ENCODE data around the gene MT1M. TPM values are rescaled to one million over a fixed set of nuclear protein-coding genes. Genes with fewer than 3 reads are reported as not detected.

Gene MT1M
- total RNA-seq, 4 donors from 2014 or later: 2.7 to 48.3 (median 5.2) TPM; not detected in 1

- TF ChIP-seq POLR2AphosphoS5 (IDR thresholded peaks at IDR 0.05) (no peak), EP300 (IDR thresholded peaks at IDR 0.05; ENCODE audit: low read depth) (no peak), CTCF (IDR thresholded peaks at IDR 0.05) (no peak), POLR2A (IDR thresholded peaks at IDR 0.05) (no peak)
- in situ Hi-C loops (cut with MboI; ENCODE audit: low pct_ligation_motif_present in 1 of 4, low pct_unique_long_range_greater_than_20kb in 1 of 4, low sequenced_read_pairs in 3 of 4): no loop called here
Observed at GRCh38 chr16:56679078-56679730, 46.7 kb downstream of the MT1M start.

DNA sequence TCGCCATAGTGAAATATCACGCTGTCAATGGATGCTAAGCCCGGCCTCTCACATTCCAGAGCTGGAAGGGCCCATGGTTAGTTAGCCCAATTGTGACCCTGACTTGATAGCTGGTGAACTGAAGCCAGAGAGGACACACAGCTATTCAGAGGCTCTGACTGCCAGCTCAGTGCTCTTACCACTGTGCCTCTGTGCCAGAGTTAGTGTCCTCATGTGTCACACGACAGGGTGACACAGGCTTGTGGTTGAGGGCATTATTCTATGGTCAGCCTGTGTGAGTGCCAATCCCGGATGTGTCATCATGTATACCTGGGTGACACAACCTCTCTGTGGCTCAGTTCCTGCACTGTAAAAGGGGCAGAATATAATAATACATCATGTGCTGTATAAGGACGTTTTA lies 47.4 kb downstream of the MT1M start:
- DNase-seq: no peak
- intact Hi-C loops (cut with DNase I; ENCODE audit: low total_unique reads): loop anchor here (5.0 kb wide), 2 partner anchors 53 to 73 kb away; partner anchors contain the start of genes MT1E and MT2A
- Histone ChIP-seq H3K4me1 (peaks cover 3 to 30% (median 18%) of the 10 kb centered on the region in 4 donors), H3K36me3 (no peaks in the 10 kb centered on the region), H3K27ac (no peak overlapping the region), H3K9me3 (no peaks in the 10 kb centered on the region), H3K27me3 (peaks cover 14% of the 10 kb centered on the region), H3K4me3 (no peak overlapping the region)
- TF ChIP-seq EP300 (IDR thresholded peaks at IDR 0.05; ENCODE audit: low read depth) (no peak), POLR2A (IDR thresholded peaks at IDR 0.05) (no peak), CTCF (IDR thresholded peaks at IDR 0.05) (no peak), POLR2AphosphoS5 (IDR thresholded peaks at IDR 0.05) (no peak)
- WGBS, 2 donors (ENCODE audit: low coverage in 1 of 2): 82 to 86% methylated on average over 2 to 6 of the region's 6 CpGs
- in situ Hi-C loops (cut with MboI; ENCODE audit: low pct_ligation_motif_present in 1 of 4, low pct_unique_long_range_greater_than_20kb in 1 of 4, low sequenced_read_pairs in 3 of 4): no loop called here

More at GRCh38 chr16:56679078-56679730, 46.7 kb downstream of the MT1M start:
- intact Hi-C loops (cut with DNase I; ENCODE audit: low total_unique reads): no loop called here
- DNase-seq: no peak
- peaks cover 3 to 30% (median 18%) of the 10 kb centered on the region in 4 donors for H3K4me1 ChIP-seq
- H3K36me3 ChIP-seq: no peaks in the 10 kb centered on the region
- H3K27me3 ChIP-seq: peaks cover 15% of the 10 kb centered on the region
- H3K27ac ChIP-seq: no peak overlapping the region
- H3K4me3 ChIP-seq: no peak overlapping the region
- no peaks in the 10 kb centered on the region for H3K9me3 ChIP-seq
- WGBS, 2 donors (ENCODE audit: low coverage in 1 of 2): 93% methylated on average over 3 of the region's 3 CpGs; no CpG with 5 or more reads in 1 of the 2 donors

GRCh38 chr16:56681939-56682702 lies 49.7 kb downstream of the MT1M start, which contains the start of gene MT1X:
TSS of gene MT1X (plus strand) at chr16:56682470. CDS start at chr16:56682541, 71 bp downstream.
- no peaks in the 10 kb centered on the region for H3K9me3 ChIP-seq
- H3K4me1 ChIP-seq: peaks cover 3 to 20% (median 11%) of the 10 kb centered on the region in 4 donors
- peak within 1 kb of the TSS; percentile 79 to 87 (median 82) for H3K27ac ChIP-seq
- in situ Hi-C loops (cut with MboI; ENCODE audit: low pct_ligation_motif_present in 1 of 4, low pct_unique_long_range_greater_than_20kb in 1 of 4, low sequenced_read_pairs in 3 of 4): no loop called here
- intact Hi-C loops (cut with DNase I; ENCODE audit: low total_unique reads): loop anchor here (5.0 kb wide), 2 partner anchors 55 to 75 kb away; partner anchors contain the start of genes MT1E and MT2A
- H3K27me3 ChIP-seq: no peaks in the 10 kb centered on the region
- TF ChIP-seq EP300 (IDR thresholded peaks at IDR 0.05; ENCODE audit: low read depth): peak; percentile 96
- peak in 2 of 3 donors; percentile 97 for TF ChIP-seq POLR2AphosphoS5 (IDR thresholded peaks at IDR 0.05)
- TF ChIP-seq POLR2A (IDR thresholded peaks at IDR 0.05): peak; percentile 97
- TF ChIP-seq CTCF (IDR thresholded peaks at IDR 0.05): no peak
- 0% methylated on average over 10 to 46 of the region's 49 CpGs for WGBS, 2 donors (ENCODE audit: low coverage in 1 of 2)
- H3K36me3 ChIP-seq: no peaks in the 10 kb centered on the region
- peak; percentile 94 for DNase-seq
- H3K4me3 ChIP-seq: peak within 1 kb of the TSS; percentile 43 to 79 (median 55)
